CD4-positive, alpha-beta T cell treated with Interleukin-4 for 1 hour (primary cell): ENCODE data around the gene ID2.

Source experiments
- DNase-seq, 2 donors: peaks; one replicate each; pipeline ENCODE4 v3.0.0-alpha.2; 2020 to 2022

The ID2 gene

GRCh38 chr2:8671176-8671575 lies 10.7 kb upstream of the ID2 start:
- no peak for DNase-seq

DNA sequence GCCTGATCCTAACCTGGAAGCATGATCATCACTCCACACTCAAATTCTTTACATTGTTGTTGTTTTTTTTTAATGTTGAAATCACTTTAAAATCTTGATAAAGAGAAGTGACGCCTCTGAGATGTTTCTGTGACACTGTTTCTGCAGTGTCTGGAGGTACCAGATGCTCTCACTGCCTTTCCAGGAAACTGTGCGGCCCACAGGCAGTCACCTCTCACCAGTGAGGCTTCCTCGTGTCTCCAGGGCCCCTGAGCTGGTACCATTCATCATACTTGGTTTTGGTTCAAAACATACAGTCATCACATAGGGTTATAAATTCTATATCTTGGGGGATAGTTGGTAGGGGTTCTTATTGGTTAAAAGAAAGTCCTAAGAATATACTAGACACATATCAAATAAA lies 10.1 kb upstream of the ID2 start:
- no peak for DNase-seq

- DNase-seq: no peak
These were observed 8.9 kb upstream of the ID2 start for GRCh38 chr2:8672940-8673339.

GRCh38 chr2:8673381-8673780 lies 8.5 kb upstream of the ID2 start:
- no peak for DNase-seq

DNA sequence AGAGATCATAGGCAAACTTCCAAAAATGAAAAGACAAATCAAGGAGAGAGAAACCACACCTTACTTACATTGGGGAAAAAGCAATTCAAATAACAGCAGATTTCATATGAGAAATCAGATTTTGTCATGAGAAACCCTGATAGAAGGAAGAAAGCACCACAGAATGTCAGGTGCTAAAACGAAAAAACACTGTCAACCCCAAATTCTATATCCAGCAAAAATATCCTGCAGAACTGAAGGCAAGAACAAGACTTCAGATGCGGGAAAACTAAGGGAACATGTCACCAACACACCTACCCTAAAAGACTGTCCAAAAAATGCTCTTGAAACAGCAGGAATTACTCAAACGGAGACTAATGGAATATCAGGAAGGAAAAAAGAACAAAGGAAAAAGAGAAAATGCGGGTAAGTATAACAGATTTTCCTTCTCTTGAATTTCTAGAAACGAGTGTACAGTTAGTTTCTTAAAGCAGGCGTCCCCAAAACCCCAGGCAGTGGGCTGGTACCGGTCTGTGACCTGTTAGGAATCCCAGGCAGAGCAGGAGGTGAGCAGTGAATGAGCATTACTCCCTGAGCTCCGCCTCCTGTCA lies 7.3 kb upstream of the ID2 start:
- no peak for DNase-seq

DNA sequence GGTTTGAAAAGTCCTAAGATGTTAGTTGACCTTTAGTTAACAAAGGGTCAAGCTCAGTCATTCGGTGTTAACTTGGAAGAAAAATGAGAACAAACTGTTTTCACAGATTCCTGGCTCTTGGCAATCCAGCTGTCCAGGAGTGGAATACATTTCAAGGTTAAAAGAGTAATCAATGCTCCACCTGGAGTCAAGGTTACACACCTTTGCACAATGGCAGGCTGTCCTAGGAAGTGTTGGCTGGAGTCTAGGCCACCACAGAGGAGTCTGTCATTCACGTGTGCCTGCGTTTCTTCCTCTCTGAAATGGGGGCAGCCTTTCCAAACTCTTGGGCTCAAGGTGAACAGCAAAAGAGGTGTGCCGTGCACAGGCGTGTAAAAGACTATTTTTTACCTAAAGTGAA lies 6.3 kb upstream of the ID2 start:
- no peak for DNase-seq

DNA sequence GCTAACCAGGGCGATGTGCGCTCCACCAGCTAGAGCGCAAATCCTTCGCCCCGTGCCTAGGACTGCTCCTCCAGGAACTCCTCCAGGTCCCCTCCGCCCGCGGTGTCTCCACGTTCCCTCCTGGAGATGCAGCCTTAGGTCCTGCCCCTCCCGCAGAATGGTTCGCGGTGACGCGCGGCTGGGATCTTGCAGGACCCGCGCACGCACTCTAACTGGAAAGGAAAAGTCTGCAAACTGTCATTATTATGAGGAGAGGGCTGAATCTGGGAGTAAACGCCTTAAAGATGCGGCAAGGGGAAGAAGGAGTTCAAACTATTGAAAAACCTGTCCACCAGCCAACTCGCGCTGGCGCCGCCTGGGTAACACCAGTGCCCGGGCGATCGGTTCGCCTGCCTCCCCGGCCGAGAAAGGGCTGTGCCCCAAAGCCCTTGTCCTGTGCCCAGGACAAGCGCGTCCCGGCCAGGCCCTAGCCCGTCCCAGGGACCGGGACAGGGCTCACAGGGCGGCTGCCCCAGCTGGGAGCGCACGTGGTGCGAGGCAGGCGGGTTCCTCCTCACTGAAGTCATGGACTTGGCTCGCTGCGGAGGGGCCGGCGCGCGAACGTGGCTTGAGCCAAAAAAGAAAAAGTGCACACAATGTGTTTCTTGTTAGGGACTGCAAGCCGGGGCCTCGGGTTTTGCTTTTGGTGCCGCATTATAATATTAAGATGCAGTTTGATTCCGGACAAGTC lies 5.5 kb upstream of the ID2 start:
- DNase-seq: no peak

- no peak for DNase-seq
These were observed 4.8 kb upstream of the ID2 start for GRCh38 chr2:8676921-8677645.

DNA sequence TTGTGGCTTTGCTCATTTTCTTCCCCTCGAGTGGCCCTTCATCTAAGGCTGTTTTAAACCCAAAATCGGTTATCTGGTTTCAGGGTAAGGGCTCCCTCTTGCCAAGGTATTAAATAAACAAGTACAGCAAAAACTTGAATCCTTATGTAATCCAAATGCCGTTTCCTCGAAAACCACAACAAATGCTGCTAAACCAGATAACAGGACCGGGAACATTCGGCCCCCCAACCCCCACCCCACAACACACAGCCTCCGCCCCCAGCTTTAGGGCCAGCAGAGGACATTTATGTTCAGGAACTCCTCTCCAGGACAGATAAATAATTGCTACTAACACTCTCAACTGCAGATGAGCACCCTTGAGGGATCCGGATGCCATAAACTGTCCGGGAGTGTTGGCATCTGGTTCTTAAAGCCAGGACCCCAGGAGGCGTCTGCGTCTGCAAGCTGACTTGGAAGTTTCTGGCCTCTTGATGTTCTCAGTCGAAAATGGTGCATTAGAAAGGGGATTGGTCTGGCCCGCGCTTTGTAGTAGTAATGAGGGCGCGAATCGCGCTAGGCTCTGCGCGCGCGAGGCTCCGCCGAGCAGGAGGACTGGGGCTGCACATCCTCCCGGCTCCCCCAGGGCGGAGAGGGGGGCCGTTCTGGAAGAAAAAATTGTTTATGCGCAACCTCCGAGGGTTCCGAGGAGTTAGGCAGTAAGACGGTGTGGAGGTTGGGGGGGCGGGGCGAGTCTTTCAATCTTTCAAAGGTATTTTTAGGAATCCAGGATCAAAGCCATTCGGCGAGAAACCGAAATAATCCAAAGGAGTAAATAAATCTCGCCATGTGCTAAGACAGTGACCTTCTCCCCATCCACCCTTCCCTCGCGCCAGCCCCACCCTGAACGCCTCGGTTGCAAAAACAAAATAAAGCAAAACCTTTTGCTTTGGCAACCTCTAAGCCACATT lies 3.9 kb upstream of the ID2 start:
- peak; percentile 30 to 48 for DNase-seq

- peak; percentile 85 to 87 for DNase-seq
These were observed 2.9 kb upstream of the ID2 start for GRCh38 chr2:8678731-8679566.

GRCh38 chr2:8679567-8679826 lies 2.4 kb upstream of the ID2 start:
- DNase-seq: no peak

- DNase-seq: peak in 1 of 2 donors; percentile 18
These were observed 1.8 kb upstream of the ID2 start for GRCh38 chr2:8679827-8680731.

GRCh38 chr2:8680822-8681760 lies 765 bp upstream of the ID2 start:
- DNase-seq: peak; percentile 57 to 75

DNA sequence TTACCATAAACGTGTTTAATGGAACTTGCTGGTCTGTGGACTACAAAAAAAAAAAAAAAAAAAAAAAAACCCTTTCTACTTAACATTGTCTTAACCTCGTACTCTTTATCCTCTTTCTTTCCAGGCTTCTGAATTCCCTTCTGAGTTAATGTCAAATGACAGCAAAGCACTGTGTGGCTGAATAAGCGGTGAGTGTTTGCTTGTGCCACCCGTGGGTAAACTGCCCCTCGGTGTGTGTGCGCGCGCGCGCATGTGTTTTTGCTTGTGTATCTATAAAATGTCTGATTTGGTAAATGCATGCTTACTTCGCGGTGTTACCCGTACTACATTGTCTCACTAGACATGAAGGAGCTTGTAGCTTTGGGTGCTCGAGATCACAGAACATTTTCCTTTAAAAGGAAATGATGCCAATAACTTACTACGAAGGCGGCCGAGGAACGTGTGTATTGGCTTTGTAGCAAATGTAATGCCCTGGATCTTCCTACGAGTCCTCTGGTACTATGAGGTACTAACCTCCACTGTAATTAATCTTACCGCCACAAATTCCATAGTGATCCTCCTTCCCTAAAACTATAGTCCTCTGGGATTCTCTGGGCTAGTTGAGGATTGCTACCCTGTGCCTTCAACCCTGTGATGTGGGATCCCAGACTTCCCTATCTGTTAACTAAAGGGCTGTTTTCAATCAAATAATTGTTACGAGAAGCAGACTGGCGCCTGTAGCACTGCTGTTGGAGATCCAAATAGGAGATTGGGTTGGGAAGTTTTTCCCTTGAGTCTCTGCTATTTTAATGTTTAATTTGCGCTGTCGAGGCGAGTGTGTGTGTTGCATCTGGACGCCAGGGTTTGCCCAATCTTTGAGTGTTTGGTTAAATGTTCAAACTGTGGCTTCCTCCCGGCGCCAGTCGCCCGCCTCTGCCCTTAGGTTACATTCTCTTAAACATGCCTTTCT lies 1.1 kb downstream of the ID2 start:
- DNase-seq: peak; percentile 38 to 54

- peak; percentile 39 to 61 for DNase-seq
These were observed 2.7 kb downstream of the ID2 start for GRCh38 chr2:8684540-8684877.

DNA sequence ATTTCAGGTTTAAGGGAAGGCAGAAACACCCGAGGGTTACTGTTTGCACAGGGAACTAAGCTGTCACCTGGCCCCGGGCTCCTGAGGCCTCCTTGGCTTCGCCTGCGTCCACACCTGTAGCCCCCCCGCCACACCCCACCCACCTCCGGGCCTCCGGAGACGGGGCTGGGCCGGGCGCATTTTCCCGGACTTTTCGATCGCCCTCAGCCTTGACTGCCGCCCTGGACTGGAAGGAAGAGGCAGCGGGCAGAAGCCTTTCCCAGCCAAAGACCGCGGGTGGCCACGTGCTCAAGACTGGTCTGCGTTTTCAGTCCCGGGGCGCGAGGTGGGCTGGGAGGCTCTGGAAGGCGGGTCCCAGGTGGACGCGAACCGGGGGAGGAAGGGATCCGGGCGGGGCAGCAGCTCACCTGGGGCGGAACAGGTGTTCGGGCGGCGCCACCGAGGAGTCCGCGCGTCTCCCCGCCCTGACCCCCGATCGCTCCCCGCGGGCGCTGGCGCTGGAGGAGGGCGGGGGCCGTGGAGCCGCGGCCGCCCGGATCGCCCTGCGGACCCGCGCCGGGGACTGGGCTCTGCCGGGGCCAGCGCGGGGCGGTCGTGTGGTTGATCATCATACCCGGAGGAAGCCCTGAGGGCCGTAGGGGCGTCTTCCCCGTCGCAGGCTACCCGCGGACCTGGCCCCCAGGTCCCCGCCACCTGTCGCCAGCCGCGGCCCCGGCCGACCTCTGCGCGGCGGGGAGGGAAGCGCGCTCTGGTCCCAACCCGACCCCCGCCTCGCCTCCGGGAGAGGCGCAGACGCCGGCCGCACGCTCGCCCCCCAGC lies 3.2 kb downstream of the ID2 start:
- DNase-seq: peak; percentile 29 to 48

GRCh38 chr2:8685697-8686358 lies 4.0 kb downstream of the ID2 start:
- peak; percentile 72 to 81 for DNase-seq
